ENCODE results near the gene TMEM266.

Gene TMEM266

DNA sequence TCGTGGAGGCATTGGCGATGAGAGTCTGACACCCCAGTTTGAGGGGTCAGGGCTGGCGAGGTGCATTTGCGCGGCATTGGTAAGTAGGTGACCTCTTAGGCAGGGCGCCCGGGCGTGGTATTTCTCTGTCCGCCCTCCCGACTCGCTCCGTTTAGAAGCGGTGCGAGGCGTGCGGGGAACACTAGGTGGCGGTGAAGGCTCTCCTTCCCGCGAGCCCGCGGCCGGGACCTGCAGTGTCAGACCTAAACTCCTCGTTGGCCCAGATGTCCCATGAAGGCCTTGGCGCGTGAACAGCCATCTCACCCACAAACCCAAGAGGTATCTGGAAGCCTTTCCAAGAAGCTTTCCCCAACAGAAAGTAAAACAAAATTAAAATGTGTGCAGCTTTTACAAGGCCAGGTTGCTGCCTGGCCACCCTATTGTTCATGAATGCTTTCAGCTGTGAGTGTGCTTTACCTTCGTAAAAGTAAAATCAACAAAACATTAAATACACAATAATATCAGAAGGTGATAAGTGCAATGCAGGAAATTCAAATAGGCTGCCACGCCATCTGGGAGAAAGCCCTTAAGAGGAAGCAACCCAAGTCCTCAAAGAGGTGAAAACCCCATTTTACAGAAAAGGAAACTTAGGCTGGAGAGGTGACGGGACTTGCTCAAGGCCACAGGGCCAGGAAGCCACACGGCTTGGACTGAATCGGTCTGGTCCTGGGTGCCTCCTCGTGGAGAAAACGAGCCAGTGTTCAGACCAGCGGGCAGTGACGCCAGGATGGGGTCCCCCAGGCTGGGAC is 131.2 kb downstream of the TMEM266 start:
- FAIRE-seq = no peak

- no peak for FAIRE-seq
Observed at GRCh38 chr15:76191539-76192244, 131.9 kb downstream of the TMEM266 start.

DNA sequence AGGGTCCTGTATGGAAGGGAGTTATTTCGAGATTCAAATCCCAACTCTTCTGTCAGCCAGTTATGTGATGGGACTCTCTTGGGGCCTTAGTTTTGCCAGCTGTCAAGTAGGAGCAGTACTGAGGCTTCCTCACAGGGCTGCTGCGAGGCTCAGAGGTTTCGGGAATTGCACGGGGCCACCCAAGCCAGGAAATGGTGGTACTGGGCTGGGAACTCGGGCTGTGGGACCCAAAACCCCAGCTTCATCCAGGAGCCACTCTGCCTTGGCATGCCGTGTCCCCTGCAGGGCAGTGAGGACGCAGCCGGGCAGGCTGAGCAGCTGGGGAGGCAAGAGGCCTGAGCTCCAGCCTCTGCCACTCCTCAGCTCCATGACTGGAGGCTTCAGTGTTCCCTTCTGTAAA is 132.9 kb downstream of the TMEM266 start:
- no peak for FAIRE-seq

DNA sequence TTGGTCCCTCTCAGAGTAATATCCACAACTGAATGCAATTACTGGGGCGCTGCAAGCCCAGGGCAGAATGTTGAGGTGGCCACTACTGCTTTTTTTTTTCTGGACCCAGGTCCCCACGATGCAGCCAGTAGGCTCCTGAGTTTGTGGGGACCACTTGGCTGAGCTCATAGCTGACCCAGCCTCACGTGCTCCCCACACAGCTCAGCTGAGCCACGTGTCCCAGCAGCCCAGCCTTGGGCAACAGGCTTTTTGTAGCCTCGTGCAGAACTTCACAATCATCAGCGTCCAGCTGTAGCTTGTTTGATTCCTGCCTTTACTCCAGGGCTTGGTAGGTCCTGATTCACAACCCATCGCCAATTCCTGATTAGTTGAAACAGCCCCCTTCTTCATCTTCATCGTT is 134.1 kb downstream of the TMEM266 start:
- FAIRE-seq = no peak

- no peak for FAIRE-seq
Observed at GRCh38 chr15:76195506-76196268, 135.9 kb downstream of the TMEM266 start.

- no peak for FAIRE-seq
Observed at GRCh38 chr15:76196269-76197231, 136.8 kb downstream of the TMEM266 start.

GRCh38 chr15:76197703-76198455 is 138.1 kb downstream of the TMEM266 start:
- no peak for FAIRE-seq

GRCh38 chr15:76198456-76199105 is 138.8 kb downstream of the TMEM266 start:
- no peak for FAIRE-seq

DNA sequence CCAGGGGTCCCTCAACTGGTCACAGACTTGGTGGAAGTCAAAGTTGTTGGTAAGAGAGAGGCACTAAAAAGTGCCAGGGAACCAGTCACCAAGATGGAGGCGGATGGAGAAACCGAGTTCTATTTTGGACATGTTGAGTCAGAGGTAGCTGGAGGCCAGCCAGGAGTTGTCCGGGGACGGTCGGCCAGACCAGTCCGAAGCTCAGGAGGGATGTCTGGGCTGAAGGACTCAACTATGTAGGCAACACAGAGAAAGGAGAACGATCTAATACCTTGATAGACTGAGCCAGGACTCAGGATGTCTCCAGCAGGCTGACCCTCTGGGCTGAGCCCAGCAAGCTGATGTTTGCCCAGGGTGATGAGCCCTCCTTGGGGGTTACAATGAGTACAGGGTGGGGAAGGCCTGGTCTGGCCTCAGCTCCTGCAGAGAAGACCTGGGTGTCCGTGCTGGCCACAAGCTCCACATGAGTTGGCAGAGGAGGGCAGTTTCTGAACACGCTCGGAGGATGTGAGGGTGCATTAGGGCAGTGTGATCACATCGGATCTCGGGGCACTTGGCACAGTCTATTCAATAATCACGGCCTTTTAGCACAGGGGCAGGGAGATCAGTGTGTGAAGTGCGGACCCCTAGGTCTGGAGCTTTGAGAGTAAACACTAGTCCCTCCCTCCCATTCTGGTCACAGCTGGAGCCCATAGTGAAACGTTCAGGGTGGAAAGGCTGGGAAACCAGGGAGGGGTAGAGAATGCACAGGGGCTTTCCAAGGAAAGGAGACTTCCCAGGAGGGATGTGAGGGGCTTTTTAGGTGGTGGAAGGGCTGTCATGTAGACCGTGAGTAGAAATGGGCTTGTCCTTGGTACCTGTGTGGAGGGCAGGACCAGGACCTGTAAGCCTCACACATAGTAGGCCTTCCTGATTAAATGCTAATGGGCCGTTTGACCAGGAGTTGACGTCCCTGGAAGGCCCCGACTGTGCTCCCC is 139.6 kb downstream of the TMEM266 start:
- FAIRE-seq = no peak

DNA sequence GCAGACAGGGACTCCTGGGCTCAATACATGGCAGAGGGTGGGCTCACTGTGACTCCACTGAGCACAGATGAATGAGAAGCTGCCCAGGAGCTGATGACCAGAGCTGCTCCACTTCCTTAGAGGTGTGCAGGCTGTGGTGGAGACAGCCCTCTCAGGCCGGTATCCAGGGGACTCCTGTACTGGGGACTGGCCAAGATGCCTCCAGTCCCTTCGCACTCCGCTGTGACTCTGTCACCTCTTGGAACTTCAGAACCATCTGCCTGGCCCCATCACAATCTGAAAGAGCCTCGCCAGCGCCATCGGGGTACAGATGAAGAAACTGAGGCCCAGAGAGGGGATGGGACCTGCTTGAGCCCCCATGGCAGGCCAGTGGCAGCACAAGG is 140.3 kb downstream of the TMEM266 start:
- FAIRE-seq = no peak

DNA sequence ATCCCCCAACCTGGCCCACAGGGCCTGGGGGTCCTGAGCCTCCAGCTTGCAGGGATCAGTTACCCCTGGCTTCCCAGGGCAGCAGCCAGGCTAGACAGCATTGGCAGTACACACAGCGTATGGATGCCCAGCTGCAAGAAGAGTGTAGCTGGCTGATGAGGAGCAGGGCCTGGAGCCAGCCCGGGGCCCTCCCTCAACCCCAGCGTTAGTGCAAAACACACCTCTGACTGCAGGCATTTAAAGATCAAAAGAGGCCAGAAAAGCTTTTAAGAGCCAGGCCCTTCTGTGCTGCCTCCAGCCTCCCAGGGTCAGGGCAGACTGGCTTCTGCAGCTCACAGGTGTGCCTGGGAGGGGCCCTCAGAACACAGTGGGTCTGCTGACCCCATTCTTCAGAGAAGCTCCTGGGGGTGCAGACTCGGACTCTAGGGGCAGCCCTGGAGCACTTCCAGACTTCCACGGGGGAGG is 140.9 kb downstream of the TMEM266 start:
- no peak for FAIRE-seq

DNA sequence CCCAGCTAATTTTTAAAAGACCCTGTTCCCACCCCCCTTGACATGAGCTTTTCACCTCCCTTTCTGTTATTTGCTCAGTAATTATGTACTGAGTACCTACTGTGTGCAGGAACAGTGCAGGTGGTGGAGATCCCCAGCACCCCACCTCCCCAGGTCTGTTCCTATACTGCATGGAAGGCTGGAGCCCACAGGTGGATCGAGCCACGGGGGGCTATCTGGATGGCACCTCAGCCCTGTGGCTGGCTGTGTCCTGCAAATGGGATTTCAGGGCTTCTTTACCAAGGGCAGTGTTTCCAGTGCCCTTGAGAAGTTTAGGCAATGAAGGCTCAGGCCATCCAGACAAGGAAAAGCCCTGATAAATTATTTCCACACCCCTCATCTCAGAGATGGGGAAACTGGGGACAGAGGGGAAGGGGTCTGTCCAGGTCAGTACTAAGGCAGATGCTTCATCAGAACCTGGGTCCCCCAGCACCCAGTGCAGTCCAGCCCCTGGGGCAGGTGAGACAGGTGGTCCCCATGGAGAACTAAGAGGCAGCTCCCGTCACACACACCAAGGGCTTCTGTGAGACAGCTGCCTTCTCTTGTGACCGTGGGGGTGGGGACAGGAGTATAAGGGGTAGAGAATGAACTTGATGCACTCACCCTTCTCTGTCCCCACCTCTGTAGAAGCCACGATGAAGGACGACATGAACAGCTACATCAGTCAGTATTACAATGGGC is 141.9 kb downstream of the TMEM266 start:
- no peak for FAIRE-seq

DNA sequence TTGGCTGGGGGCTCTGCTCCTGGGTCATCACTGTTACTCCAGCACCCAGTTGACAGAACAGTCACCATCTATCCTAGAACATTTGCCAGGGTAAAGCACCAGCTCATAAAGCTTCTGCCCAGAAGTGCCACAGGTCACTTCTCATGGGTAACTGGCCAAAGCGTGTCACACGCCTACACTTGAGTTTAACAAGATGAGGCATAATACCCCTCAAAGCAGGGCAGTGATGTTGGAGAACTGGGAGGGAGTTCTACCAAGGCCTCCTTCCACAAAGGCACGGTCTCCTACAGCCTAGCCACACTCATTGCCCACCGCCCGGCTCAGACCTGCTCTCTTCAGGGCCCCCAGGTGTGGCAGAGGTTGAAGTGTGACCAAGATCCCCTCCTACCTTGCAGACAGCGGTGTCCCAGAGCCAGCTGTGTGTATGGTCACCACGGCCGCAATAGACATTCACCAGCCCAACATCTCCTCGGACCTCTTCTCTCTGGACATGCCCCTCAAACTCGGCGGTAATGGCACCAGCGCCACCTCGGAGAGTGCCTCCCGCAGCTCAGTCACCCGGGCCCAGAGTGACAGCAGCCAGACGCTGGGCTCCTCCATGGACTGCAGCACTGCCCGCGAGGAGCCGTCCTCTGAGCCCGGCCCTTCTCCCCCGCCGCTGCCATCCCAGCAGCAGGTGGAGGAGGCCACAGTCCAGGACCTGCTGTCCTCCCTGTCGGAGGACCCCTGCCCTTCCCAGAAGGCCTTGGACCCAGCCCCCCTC is 143.7 kb downstream of the TMEM266 start:
- no peak for FAIRE-seq

GRCh38 chr15:76204109-76204845 is 144.5 kb downstream of the TMEM266 start:
- no peak for FAIRE-seq

- FAIRE-seq = no peak
Observed at GRCh38 chr15:76204916-76205460, 145.2 kb downstream of the TMEM266 start.

GRCh38 chr15:76206325-76206976 is 146.7 kb downstream of the TMEM266 start:
- no peak for FAIRE-seq
